Sigmoid colon (tissue), 4 donors: ENCODE measurements around the gene TTC39B.

Source experiments
- CTCF ChIP-seq, 4 experiments: fragments of 450-650 bp in 3 of 4; fragments of 200-600 bp in 1 of 4; IDR thresholded peaks; one replicate each; pipeline ENCODE4 v1.5.1; 2016 to 2019; ENCODE audit warnings: antibody characterized with exemption in 4 of 4, mild to moderate bottlenecking in 3 of 4, moderate library complexity in 2 of 4
- EP300 ChIP-seq, 4 donors: sonication (generic); formaldehyde crosslinking; IDR thresholded peaks; one replicate each; pipeline ENCODE4 v1.6.1; 2017; ENCODE audit warnings: antibody characterized with exemption in 4 of 4
- POLR2A ChIP-seq, 2 donors: fragments of 450-650 bp; IDR thresholded peaks; one replicate each; pipeline ENCODE4 v1.6.1; 2016; ENCODE audit warnings: antibody characterized with exemption in 2 of 2, mild to moderate bottlenecking in 2 of 2, moderate library complexity in 2 of 2
- POLR2AphosphoS5 ChIP-seq, 4 donors: sonication (generic); formaldehyde crosslinking; IDR thresholded peaks; one replicate each; pipeline ENCODE4 v1.6.1; 2017; ENCODE audit warnings: antibody characterized with exemption in 4 of 4

GRCh38 chr9:15299374-15299939 lies 7.6 kb downstream of the TTC39B start:
- TF ChIP-seq CTCF (IDR thresholded peaks at IDR 0.05) (no peak), EP300 (IDR thresholded peaks at IDR 0.05) (no peak), POLR2A (IDR thresholded peaks at IDR 0.05) (no peak), POLR2AphosphoS5 (IDR thresholded peaks at IDR 0.05) (no peak)
